Epithelial cell of proximal tubule (primary cell): ENCODE data around the gene SH3RF1. TPM values are rescaled to one million over a fixed set of nuclear protein-coding genes. Genes with fewer than 3 reads are reported as not detected.

Experiments used
- DNase-seq: peaks from one replicate; pipeline ENCODE4 v3.0.0-alpha.2; 2011; ENCODE audit warnings: low read depth
- H3K4me3 ChIP-seq: 2 replicates; pipeline ENCODE4 v1.5.1; 2011; ENCODE audit warnings: low read depth, mild to moderate bottlenecking, low read length
- total RNA-seq: library from RNA; depleted of rRNA; stranded (reverse); fragments of >200 nt; gene quantifications from 2 replicates; pipeline ENCODE4 v1.2.3, GENCODE V29; 2015
- TF ChIP-seq, protein P1 (sequence below): conservative IDR thresholded peaks from 2 replicates; pipeline ENCODE4 v1.5.1; 2012; ENCODE audit warnings: low read depth, mild to moderate bottlenecking, low read length

The SH3RF1 gene
- total RNA-seq, 1 donor from 2014 or later = 25.8 TPM

DNA sequence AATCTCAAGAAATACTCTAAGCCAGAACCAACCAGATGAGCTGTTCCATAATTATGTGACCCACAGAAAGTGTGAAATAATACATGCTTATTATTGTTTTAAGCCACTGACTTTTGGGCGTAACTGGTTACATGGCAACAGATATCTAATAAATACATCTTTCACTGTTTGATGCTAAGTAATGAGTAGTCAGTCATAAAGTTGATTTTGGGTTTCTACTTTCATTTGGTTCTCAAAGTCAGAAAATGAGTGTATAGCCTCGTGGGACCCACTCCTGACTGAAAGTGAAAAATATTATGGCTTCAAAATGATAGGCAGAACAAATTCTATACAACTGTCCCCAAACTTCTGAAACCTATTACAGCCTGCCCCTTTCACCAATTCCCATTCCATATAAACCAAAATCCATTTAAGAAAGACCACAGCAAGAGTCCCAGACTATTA is 172.7 kb downstream of the SH3RF1 start:
- no peak for DNase-seq
- TF ChIP-seq, protein P1, sequence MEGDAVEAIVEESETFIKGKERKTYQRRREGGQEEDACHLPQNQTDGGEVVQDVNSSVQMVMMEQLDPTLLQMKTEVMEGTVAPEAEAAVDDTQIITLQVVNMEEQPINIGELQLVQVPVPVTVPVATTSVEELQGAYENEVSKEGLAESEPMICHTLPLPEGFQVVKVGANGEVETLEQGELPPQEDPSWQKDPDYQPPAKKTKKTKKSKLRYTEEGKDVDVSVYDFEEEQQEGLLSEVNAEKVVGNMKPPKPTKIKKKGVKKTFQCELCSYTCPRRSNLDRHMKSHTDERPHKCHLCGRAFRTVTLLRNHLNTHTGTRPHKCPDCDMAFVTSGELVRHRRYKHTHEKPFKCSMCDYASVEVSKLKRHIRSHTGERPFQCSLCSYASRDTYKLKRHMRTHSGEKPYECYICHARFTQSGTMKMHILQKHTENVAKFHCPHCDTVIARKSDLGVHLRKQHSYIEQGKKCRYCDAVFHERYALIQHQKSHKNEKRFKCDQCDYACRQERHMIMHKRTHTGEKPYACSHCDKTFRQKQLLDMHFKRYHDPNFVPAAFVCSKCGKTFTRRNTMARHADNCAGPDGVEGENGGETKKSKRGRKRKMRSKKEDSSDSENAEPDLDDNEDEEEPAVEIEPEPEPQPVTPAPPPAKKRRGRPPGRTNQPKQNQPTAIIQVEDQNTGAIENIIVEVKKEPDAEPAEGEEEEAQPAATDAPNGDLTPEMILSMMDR = no peak
- no peak overlapping the region for H3K4me3 ChIP-seq

DNA sequence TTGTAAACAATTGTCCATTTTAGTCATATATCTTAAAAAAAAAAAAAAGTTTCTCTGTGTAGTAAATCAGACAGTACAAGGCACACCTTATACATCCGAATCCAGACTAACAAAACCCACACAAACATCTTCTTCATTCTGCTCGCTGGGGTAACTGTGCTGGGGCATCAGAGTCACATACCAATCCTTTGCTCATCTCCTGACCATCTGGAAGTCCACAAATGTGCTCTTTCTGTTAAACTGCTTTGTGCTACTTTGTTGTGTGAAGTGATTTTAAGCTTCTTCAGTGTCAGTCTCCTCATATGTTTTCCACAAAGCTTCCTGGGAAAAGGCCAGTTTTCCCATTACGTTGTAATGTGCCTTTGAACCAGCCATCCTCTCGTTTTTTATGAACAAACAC is 174.5 kb downstream of the SH3RF1 start:
- no peak overlapping the region for H3K4me3 ChIP-seq
- TF ChIP-seq, protein P1 = no peak
- no peak for DNase-seq

- TF ChIP-seq, protein P1 = no peak
- H3K4me3 ChIP-seq = no peak overlapping the region
- DNase-seq = no peak
Measured at GRCh38 chr4:169094656-169095231, 176.0 kb downstream of the SH3RF1 start.

GRCh38 chr4:169092889-169093522 is 177.8 kb downstream of the SH3RF1 start:
- TF ChIP-seq, protein P1 = no peak
- H3K4me3 ChIP-seq = no peak overlapping the region
- DNase-seq = no peak

GRCh38 chr4:169090484-169091215 is 180.1 kb downstream of the SH3RF1 start:
- no peak for DNase-seq
- TF ChIP-seq, protein P1 = no peak
- no peak overlapping the region for H3K4me3 ChIP-seq

GRCh38 chr4:169089004-169089403 is 181.8 kb downstream of the SH3RF1 start:
- no peak for DNase-seq
- H3K4me3 ChIP-seq = no peak overlapping the region
- TF ChIP-seq, protein P1 = no peak
